Measurements from ENCODE around the gene TRPV4.

DNA sequence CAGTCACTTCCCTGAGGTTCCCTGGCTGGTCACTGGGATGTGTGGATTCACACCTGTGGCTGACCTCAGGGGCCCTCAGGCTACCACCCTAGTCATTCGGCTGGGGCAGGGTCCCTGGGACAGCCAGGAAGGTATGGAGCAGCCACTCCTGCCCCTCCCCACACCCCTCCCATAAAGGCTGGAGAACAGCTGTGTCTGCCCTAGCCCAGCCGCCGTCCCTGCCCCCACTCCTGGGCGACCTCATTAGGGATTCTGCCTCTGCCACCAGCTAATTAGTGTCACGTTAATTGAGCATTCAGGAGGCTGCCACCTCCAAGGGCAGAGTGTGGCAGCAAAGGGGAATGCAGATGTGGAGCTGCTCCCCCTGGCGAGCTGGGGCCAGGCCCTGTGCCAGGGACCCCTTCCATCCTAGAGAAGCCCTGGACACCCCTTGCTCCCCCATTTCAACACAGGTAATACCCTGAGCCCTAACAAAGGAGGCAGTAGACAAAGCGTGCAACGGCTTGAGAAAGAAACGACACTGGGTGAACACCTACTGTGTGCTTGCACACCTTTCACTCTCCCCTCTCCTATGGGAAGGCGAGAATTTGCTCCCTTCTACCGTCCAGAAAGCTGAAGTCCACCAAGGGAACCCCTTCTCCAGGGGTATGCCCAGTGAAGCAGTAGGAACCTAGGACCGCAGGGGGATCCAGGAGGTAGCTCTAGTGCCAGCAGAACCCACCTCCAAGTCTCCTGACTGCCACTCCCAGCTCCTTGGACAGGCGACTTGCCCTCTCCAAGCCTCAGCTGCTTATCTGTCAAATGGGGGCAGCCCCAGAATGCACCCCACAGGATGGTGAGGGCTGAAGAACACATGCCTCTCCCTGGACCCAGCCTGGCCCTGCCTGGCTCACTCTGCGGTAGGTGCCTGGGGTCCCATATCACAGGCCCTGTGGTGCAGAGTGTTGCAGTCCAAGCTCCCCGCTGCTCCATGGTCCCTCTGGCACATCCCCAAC is 74.5 kb downstream of the TRPV4 start:
- TF ChIP-seq, protein P1, sequence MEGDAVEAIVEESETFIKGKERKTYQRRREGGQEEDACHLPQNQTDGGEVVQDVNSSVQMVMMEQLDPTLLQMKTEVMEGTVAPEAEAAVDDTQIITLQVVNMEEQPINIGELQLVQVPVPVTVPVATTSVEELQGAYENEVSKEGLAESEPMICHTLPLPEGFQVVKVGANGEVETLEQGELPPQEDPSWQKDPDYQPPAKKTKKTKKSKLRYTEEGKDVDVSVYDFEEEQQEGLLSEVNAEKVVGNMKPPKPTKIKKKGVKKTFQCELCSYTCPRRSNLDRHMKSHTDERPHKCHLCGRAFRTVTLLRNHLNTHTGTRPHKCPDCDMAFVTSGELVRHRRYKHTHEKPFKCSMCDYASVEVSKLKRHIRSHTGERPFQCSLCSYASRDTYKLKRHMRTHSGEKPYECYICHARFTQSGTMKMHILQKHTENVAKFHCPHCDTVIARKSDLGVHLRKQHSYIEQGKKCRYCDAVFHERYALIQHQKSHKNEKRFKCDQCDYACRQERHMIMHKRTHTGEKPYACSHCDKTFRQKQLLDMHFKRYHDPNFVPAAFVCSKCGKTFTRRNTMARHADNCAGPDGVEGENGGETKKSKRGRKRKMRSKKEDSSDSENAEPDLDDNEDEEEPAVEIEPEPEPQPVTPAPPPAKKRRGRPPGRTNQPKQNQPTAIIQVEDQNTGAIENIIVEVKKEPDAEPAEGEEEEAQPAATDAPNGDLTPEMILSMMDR (IDR thresholded peaks at IDR 0.05), result no peak
- TF ChIP-seq POLR2A (IDR thresholded peaks at IDR 0.05), result no peak

All from lower leg skin (tissue), 3 donors.